SK-N-SH (cell line): ENCODE measurements around the gene PCNX2. TPM values are rescaled to one million over a fixed set of nuclear protein-coding genes. Genes with fewer than 3 reads are reported as not detected.

Source experiments
- CTCF ChIA-PET: fragments of 300-600, 350-600 bp; formaldehyde crosslinking; extraction: SDS; loops from one replicate; lab custom pipeline; 2021; lab: Yijun Ruan, JAX
- POLR2A ChIA-PET: fragments of 350-600 bp; sonication (Branson Sonifier 250); formaldehyde crosslinking; extraction: SDS; loops from one replicate; lab custom pipeline; 2020; ENCODE audit warnings: antibody characterized with exemption, inconsistent platforms; lab: Yijun Ruan, JAX
- DNase-seq: peaks from one replicate; pipeline ENCODE4 v3.0.0; 2012
- H2AFZ ChIP-seq: fragments of 200-600 bp; sonication (generic); 2 replicates; pipeline ENCODE4 v1.8.1; 2016; ENCODE audit warnings: antibody characterized with exemption, mild to moderate bottlenecking, low read depth
- H3F3A ChIP-seq: fragments of 200-600 bp; sonication (generic); replicated peaks from 2 replicates; pipeline ENCODE3; 2016; ENCODE audit warnings: antibody characterized with exemption, mild to moderate bottlenecking; ENCODE audit not compliant: insufficient read depth
- H3K27ac ChIP-seq, 2 experiments: fragments of 200-500 bp in 1 of 2; fragments of 200-600 bp in 1 of 2; sonication (Bioruptor generic) in 1 of 2; sonication (generic), shearing (Covaris generic) in 1 of 2; 2 replicates each; pipeline versions ENCODE4 v1.5.1 to v1.6.1; 2014 to 2016; ENCODE audit warnings: low read depth in 2 of 2, inconsistent platforms in 1 of 2, low read length in 1 of 2, mild to moderate bottlenecking in 1 of 2, mixed read lengths in 1 of 2
- H3K27me3 ChIP-seq: fragments of 200-600 bp; sonication (generic), shearing (Covaris generic); 2 replicates; pipeline ENCODE4 v1.6.1; 2016; ENCODE audit warnings: mixed run types; ENCODE audit not compliant: insufficient read depth
- H3K36me3 ChIP-seq, 2 experiments: fragments of 200-500 bp in 1 of 2; fragments of 200-600 bp in 1 of 2; sonication (Bioruptor generic) in 1 of 2; sonication (generic) in 1 of 2; replicated peaks in 1 of 2; 2 replicates each; pipeline versions ENCODE3 to v1.5.1; 2014 to 2016; ENCODE audit warnings: low read length in 1 of 2, mild to moderate bottlenecking in 1 of 2; ENCODE audit not compliant: insufficient read depth in 2 of 2, control insufficient read depth in 1 of 2
- H3K4me1 ChIP-seq, 2 experiments: fragments of 200-500 bp in 1 of 2; fragments of 200-600 bp in 1 of 2; sonication (Bioruptor generic) in 1 of 2; sonication (generic), shearing (Covaris generic) in 1 of 2; 2 replicates each; pipeline versions ENCODE4 v1.5.1 to v1.6.1; 2014 to 2016; ENCODE audit warnings: low read depth in 1 of 2, low read length in 1 of 2, mixed run types in 1 of 2; ENCODE audit not compliant: insufficient read depth in 2 of 2, control insufficient read depth in 1 of 2
- H3K4me2 ChIP-seq: fragments of 200-600 bp; sonication (generic), shearing (Covaris generic); 2 replicates; pipeline ENCODE4 v1.6.1; 2017; ENCODE audit warnings: mixed run types
- H3K4me3 ChIP-seq, 2 experiments: fragments of 200-500 bp in 1 of 2; fragments of 200-600 bp in 1 of 2; sonication (Bioruptor generic) in 1 of 2; sonication (generic), shearing (Covaris generic) in 1 of 2; 2 replicates each; pipeline versions ENCODE4 v1.5.1 to v1.8.1; 2014 to 2016; ENCODE audit warnings: low read depth in 2 of 2, inconsistent platforms in 1 of 2, low read length in 1 of 2, mild to moderate bottlenecking in 1 of 2, mixed read lengths in 1 of 2, moderate library complexity in 1 of 2
- H3K79me2 ChIP-seq: fragments of 200-600 bp; sonication (generic); 2 replicates; pipeline ENCODE4 v1.8.1; 2017; ENCODE audit warnings: mild to moderate bottlenecking; ENCODE audit not compliant: insufficient read depth
- H3K9ac ChIP-seq: fragments of 200-600 bp; sonication (generic); 2 replicates; pipeline ENCODE4 v1.6.1; 2017; ENCODE audit warnings: mixed run types
- H3K9me2 ChIP-seq: fragments of 200-600 bp; sonication (generic); 2 replicates; pipeline ENCODE4 v1.6.1; 2017; ENCODE audit warnings: mixed run types
- H3K9me3 ChIP-seq: fragments of 200-600 bp; sonication (generic); 2 replicates; pipeline ENCODE4 v1.6.1; 2017; ENCODE audit warnings: mixed run types, mild to moderate bottlenecking, moderate library complexity
- H4K20me1 ChIP-seq: fragments of 200-600 bp; sonication (generic); 2 replicates; pipeline ENCODE4 v1.6.1; 2017; ENCODE audit warnings: mild to moderate bottlenecking, mixed run types; ENCODE audit not compliant: insufficient read depth
- CTCF ChIP-seq: fragments of 200-600 bp; sonication (generic); IDR thresholded peaks from 2 replicates; pipeline ENCODE4 v1.6.1; 2017; ENCODE audit warnings: antibody characterized with exemption, mild to moderate bottlenecking, moderate library complexity
- EP300 ChIP-seq, 2 experiments: IDR thresholded peaks; 2 replicates each; pipeline versions ENCODE4 v1.4.0 to v1.6.1; 2012; ENCODE audit warnings: borderline replicate concordance in 1 of 2, low read depth in 1 of 2, low read length in 1 of 2
- PBX3 ChIP-seq: IDR thresholded peaks from 2 replicates; pipeline ENCODE4; 2012
- POLR2AphosphoS5 ChIP-seq: IDR thresholded peaks from 2 replicates; pipeline ENCODE4 v1.6.1; 2012; ENCODE audit warnings: low read depth, low read length
- RAD21 ChIP-seq: IDR thresholded peaks from 2 replicates; pipeline ENCODE4 v1.6.1; 2012; ENCODE audit warnings: mild to moderate bottlenecking, low read length
- REST ChIP-seq: IDR thresholded peaks from 2 replicates; pipeline ENCODE4 v1.6.1; 2012; ENCODE audit warnings: mild to moderate bottlenecking, low read depth, low read length, moderate library complexity
- SIN3A ChIP-seq: IDR thresholded peaks from 2 replicates; pipeline ENCODE4 v1.6.1; 2012; ENCODE audit warnings: low read depth, mild to moderate bottlenecking, low read length, moderate library complexity, borderline replicate concordance
- TCF12 ChIP-seq: IDR thresholded peaks from 2 replicates; pipeline ENCODE4 v1.4.0; 2012
- TEAD4 ChIP-seq: IDR thresholded peaks from 2 replicates; pipeline ENCODE4 v1.4.0; 2012; ENCODE audit warnings: mild to moderate bottlenecking, borderline replicate concordance; ENCODE audit not compliant: insufficient read depth
- WGBS: methylation state at CpG from one replicate; pipeline ENCODE4 v1.1.6; 2017; ENCODE audit warnings: low lambda C conversion rate; 5-methylcytosine and 5-hydroxymethylcytosine counted together
- polyA plus RNA-seq, 3 experiments: library from polyadenylated mRNA; depleted of rRNA; stranded (reverse); fragments of >200 nt; gene quantifications; 2 replicates each; pipeline ENCODE4 v1.2.3, GENCODE V29; 2012

Gene PCNX2
- polyA plus RNA-seq, 1 of the 3 experiments (the other 2 are of a cell fraction), result 10.6 TPM

- Histone ChIP-seq H3K36me3 (peaks cover 2 to 26% of the 10 kb centered on the region in 2 experiments), H4K20me1 (no peaks in the 10 kb centered on the region), H3F3A (no peaks in the 10 kb centered on the region), H3K4me2 (no peak overlapping the region), H3K9me2 (no peaks in the 10 kb centered on the region), H3K27me3 (no peaks in the 10 kb centered on the region), H3K4me1 (peaks cover 0 to 8% of the 10 kb centered on the region in 2 experiments; a peak in 2 of 4 replicates), H3K9ac (no peak overlapping the region), H3K9me3 (no peaks in the 10 kb centered on the region), H3K4me3 (no peak overlapping the region), H3K27ac (no peak overlapping the region), H3K79me2 (no peaks in the 10 kb centered on the region), H2AFZ (no peak overlapping the region)
- WGBS, result 83% methylated on average over 8 of the region's 8 CpGs
- TF ChIP-seq EP300 (IDR thresholded peaks at IDR 0.05; ENCODE audit: borderline replicate concordance in 1 of 2, low read depth in 1 of 2, low read length in 1 of 2), result no peak
- no peak for DNase-seq
- ChIA-PET CTCF (interaction anchor here (1.6 kb wide), 1 partner anchor 1379 kb away, joined by 3 read pairs; no protein-coding TSS in a partner anchor), POLR2A (no interaction called here)
Measured at GRCh38 chr1:233245191-233245765, 50.2 kb downstream of the PCNX2 start.

- POLR2A ChIA-PET, result no interaction called here
- no peaks in the 10 kb centered on the region for H3K79me2 ChIP-seq
- H4K20me1 ChIP-seq, result no peaks in the 10 kb centered on the region
- 82% methylated on average over 6 of the region's 6 CpGs for WGBS
- H2AFZ ChIP-seq, result no peak overlapping the region
- H3K9me3 ChIP-seq, result no peaks in the 10 kb centered on the region
- no peak overlapping the region for H3K27ac ChIP-seq
- TF ChIP-seq CTCF, result no peak
- no peak for TF ChIP-seq TEAD4
- H3K27me3 ChIP-seq, result no peaks in the 10 kb centered on the region
- no peaks in the 10 kb centered on the region for H3K9me2 ChIP-seq
- no peaks in the 10 kb centered on the region for H3F3A ChIP-seq
- H3K4me3 ChIP-seq, result no peak overlapping the region
- peaks cover 0 to 11% of the 10 kb centered on the region in 2 experiments; a peak in 2 of 4 replicates for H3K4me1 ChIP-seq
- H3K9ac ChIP-seq, result no peak overlapping the region
- CTCF ChIA-PET, result interaction anchor here (0.7 to 1.6 kb wide), 2 partner anchors 709 to 1378 kb away, joined by 3 read pairs; no protein-coding TSS in a partner anchor
- peaks cover 0 to 15% of the 10 kb centered on the region in 2 experiments for H3K36me3 ChIP-seq
- DNase-seq, result no peak
- no peak overlapping the region for H3K4me2 ChIP-seq
Measured at GRCh38 chr1:233244183-233244582, 51.3 kb downstream of the PCNX2 start.

GRCh38 chr1:233242827-233243483 is 52.6 kb downstream of the PCNX2 start:
- Histone ChIP-seq H3K9me2 (no peaks in the 10 kb centered on the region), H3K79me2 (no peaks in the 10 kb centered on the region), H3K36me3 (peaks cover 0 to 10% of the 10 kb centered on the region in 2 experiments), H3K9ac (no peak overlapping the region), H4K20me1 (no peaks in the 10 kb centered on the region), H3K9me3 (no peaks in the 10 kb centered on the region), H2AFZ (no peak overlapping the region), H3K27me3 (no peaks in the 10 kb centered on the region), H3K4me2 (no peak overlapping the region), H3K4me1 (peaks cover 0 to 11% of the 10 kb centered on the region in 2 experiments; a peak in 2 of 4 replicates), H3K4me3 (no peak overlapping the region), H3F3A (no peaks in the 10 kb centered on the region), H3K27ac (no peak overlapping the region)
- ChIA-PET CTCF (interaction anchor here (1.5 kb wide), 1 partner anchor 10 kb away, joined by 4 read pairs; no protein-coding TSS in a partner anchor), POLR2A (no interaction called here)
- no peak for TF ChIP-seq REST
- TF ChIP-seq PBX3, result no peak
- no peak for TF ChIP-seq RAD21
- no peak for TF ChIP-seq TCF12
- no peak for TF ChIP-seq POLR2AphosphoS5
- no peak for TF ChIP-seq SIN3A
- no peak for DNase-seq
- WGBS, result 78% methylated on average over 4 of the region's 4 CpGs
